OCI-LY3 (cell line): ENCODE measurements around the gene CASP3.

Experiments
- EZH2phosphoT487 ChIP-seq: fragments of 200-600 bp; shearing (Covaris generic); IDR thresholded peaks from 2 replicates; pipeline ENCODE4 v1.6.1; 2018; ENCODE audit warnings: antibody characterized with exemption, mixed run types, low read depth
- TF ChIP-seq, protein P1 (sequence below): fragments of 200-600, 300-600 bp; sonication (generic); IDR thresholded peaks from 2 replicates; pipeline ENCODE4 v1.5.1; 2014; ENCODE audit warnings: antibody characterized with exemption, low read length, low read depth

DNA sequence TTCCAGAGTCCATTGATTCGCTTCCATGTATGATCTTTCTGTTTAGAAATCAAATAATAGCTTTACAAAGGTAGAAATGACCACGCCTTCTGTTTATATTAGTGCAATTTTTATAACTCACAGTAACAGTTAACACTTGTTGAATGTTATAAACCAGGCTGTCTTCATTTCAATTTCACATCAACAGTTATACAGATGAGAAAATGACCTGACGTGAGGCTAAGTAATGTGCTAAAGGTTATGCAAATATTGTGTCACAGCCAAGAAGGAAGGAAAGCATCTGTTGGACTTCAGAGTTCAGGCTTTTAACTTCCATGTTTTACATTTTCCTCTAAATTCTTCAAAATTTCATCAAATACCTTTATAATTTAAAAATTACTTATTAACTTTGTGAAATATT is 13.9 kb downstream of the CASP3 start:
- TF ChIP-seq, protein P1, sequence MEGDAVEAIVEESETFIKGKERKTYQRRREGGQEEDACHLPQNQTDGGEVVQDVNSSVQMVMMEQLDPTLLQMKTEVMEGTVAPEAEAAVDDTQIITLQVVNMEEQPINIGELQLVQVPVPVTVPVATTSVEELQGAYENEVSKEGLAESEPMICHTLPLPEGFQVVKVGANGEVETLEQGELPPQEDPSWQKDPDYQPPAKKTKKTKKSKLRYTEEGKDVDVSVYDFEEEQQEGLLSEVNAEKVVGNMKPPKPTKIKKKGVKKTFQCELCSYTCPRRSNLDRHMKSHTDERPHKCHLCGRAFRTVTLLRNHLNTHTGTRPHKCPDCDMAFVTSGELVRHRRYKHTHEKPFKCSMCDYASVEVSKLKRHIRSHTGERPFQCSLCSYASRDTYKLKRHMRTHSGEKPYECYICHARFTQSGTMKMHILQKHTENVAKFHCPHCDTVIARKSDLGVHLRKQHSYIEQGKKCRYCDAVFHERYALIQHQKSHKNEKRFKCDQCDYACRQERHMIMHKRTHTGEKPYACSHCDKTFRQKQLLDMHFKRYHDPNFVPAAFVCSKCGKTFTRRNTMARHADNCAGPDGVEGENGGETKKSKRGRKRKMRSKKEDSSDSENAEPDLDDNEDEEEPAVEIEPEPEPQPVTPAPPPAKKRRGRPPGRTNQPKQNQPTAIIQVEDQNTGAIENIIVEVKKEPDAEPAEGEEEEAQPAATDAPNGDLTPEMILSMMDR: no peak
- TF ChIP-seq EZH2phosphoT487: no peak
